ENCODE results near the gene NKIRAS1.
"Not testable (repeated sequence)": the region's sequence is repeated elsewhere in the genome, so short reads cannot be mapped to it uniquely, and the experiment has no call there.

Gene NKIRAS1

DNA sequence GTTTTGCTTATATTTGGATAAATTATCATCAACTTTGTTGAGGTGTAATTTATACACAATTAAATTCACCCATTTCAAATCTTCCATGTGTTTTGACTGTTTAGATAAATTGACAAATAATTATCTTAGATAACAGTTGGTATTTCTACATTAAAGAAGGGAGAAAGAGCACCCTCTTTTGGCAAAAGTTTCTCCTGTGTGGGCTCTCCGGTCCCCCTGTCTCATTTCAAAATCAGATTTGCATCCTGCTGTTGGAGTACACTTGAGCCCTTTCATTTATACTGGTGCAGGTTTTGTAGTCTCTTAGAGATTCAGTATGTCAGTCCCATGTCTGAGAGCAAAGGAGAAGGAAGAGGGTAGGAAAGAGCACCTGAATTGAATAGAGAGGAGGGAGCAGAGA lies 49.4 kb downstream of the NKIRAS1 start:
- no peak for DNase-seq

DNA sequence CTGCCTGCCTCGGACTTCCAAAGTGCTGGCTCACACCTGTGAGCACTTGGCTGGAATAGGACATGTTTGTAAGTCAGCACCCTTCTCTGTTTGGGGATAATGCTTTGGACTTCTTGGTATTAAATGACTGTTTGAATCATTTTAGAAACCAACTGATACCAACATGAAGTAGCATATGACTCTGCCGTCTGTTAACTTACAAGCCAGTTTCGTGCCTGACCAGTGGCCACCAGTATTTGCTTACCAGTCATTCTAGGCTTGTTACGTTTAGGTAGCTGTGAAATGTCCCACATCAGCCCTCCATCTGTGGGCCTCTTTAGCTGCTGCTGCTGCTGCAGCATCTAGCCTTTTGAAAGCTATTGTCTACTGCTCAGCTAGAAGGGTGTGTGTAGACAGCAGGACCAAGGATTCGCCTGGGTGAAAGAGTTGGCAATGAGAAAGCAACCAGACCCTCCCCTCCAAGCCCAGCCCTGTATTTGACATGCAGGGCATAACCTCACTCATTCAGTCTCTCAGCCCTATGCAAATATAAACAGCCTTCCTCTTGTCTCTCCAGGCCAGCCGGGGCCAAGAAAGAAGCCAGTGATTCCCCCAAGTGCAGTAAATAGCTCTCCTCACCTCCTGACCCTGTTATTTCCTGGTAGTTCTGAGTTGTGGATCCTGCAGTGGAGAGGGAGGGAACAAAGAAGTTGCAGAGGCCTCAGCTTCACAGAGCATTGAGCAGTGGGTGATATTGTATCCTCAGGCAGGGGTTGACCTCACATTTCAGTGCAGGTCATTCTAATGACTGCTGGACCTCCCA lies 51.0 kb downstream of the NKIRAS1 start:
- no peak for DNase-seq

DNA sequence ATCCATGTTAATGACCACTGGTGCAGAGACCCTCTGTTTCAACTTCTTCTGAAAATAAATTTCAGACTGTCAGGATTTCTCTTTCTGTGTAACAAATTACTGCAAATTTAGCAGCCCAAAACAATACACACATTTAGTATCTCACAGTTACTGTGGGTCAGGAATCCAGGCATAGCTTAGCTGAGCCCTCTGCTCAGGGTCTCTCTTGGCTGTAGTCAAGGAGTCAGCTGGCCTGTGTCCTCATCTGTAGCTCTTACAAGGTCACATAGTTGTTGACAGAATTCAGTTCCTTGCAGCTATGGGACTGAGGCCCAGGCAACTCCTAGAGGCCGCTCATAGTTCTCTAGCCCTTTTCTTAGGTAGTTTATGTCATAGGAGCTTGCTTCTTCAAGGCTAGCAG lies 51.9 kb downstream of the NKIRAS1 start:
- no peak for DNase-seq

DNA sequence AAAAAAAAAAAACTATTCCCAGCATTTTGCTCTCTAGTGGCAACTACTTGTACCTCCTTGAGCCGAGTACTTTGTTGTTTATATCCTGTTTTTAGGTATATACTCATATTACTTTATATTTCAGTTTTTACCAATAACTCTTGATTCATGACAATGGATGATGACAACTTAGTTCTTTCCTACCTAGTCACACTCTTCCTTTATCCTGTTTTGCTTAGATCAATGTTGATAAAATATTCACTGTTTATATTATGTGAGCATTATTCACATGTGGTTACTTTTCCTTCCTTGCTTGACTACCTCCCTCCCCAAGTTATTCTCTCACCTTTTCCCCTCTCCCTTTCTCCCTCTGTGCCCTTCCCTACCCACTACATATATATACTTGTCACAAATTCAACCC lies 53.7 kb downstream of the NKIRAS1 start:
- DNase-seq = no peak

DNA sequence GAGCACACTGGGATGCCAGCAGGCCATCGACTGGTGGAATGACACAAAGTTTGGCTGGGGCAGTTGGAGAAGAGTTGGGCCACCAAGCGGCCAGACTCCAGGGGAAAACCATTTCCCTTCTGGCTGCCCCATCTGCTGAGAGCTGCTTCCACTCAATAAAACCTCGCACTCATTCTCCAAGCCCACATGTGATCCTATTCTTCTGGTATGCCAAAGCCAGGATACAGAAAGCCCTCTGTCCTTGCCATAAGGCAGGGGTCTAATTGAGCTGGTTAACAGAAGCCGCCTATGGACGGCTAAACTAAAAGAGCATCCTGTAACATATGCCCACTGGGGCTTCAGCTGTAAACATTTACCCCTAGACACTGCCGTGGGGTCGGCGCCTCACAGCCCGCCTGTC lies 55.1 kb downstream of the NKIRAS1 start:
- DNase-seq = no peak

DNA sequence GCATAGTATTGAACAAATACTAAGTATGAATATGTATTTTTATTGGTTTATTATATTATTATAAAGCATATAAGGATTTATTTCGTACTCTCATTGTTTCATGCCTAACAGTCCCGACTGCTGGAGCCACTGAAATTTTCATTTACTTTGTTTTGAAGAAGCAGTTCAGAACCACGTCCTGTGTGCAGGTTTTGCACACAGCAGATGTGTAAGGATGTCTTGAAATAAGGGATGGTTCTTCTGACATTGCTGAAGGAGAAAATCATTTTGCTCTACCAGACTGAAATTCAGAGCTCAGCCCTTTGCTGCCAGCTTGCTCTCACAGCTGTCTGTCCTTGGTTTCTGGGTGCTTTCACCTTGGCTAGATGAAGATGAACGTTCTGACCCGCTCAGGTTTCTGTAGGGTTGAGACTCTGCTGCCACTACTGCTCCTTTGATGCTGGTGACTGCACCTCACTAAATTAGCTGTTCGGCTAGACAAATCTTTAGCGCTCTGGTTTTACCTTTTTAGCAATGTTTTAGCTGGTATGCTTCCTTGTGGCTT lies 56.9 kb downstream of the NKIRAS1 start:
- DNase-seq = no peak

DNA sequence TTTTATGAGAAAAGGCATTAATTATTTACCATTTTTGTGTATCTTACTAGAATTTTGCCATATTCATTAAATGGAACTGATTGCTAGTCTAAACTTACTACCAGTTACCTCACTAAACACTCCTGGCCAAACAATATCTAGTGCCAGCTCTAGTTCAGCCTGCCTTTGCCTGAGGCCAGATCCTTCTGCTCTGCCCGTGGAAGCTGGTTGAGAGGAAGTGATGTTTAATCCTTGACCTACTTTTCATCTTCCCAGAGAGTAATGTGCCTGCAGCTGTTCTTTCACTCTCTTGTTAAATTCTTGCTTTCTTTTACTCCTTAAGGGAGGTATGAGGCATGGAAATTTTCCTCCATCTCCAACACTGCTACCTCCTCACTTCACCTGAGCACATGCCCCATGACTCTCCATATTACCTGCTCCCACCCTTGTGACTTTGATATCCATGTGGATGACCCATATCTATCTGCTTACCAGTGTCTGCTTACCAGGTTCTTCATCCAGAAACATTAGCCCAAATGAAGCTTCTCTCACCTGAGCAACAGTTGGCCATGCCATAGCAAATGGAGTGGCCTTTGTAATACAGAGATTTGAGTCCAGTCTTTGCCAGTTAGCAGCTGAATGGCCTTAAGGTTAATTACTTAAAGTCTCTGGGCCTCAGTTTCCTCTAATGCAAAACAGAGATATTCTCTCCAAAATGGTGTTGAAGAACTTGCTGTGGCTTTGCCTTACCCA lies 57.6 kb downstream of the NKIRAS1 start:
- DNase-seq = no peak

DNA sequence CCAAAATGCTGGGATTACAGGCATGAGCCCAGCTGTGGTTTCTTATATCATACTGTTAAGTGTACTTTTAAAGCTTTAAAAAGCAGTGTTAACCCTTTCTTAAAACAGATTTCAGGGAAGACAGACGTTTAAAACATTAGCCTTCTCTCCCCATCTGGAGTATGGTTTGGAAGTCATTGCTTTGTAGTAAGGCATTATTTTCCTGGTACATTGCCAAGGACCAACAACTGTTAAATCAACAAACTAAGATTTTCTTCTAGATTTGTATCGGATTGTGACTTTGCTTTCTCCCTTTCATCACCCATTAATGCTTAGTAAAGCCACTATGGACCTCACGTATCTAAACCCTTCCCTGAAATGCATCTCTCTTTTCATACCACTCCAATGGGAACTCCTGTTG lies 60.5 kb downstream of the NKIRAS1 start:
- no peak for DNase-seq

DNA sequence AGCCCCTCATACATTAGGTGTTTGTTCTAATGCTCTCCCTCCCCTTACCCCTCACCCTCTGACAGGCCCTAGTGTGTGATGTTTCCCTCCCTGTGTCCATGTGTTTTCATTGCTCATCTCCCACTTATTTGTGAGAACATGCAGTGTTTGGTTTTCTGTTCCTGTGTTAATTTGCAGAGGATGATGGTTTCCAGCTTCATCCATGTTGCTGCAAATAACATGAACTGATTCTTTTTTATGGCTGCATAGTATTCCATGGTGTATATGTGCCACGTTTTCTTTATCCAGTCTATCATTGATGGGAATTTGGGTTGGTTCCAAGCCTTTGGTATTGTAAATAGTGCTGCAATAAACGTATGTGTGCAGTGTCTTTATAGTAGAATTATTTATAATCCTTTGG lies 67.3 kb downstream of the NKIRAS1 start:
- DNase-seq = not testable (repeated sequence)

DNA sequence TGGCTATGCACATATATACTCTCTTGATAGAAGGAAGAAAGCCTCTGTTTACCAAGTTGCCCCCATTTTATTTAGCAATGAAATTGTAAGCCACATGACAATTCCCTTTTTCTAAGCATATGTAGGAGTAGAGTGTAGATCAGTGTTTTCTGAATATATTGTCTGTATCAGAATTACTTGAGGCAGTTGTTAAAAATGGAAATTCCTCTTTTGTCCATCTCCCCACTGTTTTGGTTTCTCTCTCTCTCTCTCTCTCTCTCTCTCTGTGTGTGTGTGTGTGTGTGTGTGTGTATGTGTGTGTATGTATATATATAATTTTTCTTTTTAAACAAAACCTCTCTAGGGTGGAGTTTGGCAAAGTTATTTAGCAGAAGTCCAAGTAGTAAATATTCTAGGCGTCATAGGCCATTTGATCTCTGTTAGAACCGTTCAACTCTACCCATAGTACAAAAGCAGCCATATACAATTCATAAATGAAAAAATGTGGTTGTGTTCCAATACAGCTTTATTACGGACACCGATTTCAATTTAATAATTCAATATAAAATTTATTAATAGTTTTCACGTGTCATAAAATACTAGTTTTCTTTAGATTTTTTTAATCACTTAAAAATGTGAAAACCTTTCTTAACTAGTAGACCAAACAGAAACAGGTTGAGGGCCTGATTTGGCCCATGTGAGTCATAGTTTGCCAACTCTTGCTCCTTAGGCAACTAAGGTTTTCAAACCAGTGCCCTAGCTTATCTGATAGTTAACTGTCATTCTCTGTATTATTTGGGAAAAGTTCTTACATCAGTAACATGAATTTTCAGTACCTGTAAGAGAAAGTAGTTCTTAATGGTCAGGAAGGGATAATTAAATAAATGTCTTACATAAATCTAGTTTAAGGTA lies 71.2 kb downstream of the NKIRAS1 start:
- DNase-seq = no peak

DNA sequence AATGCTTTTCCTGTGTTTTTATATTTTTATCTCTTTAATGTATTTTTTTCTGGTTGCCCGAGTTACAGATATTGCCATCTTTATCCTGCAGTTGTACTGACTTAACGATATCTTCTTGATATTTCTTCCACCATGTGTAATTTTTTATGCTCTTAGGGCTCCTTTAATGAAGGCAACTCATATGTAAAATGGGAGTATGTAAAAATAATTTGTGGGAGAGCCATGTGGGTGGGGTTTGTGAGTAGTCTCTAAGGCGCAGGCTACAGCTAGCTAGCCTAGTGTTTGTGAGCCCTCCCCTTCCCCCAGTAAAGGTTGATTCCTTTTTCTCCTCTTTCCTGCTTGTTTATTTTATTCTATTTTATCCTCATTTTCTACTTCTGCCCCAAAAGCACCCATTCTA lies 72.9 kb downstream of the NKIRAS1 start:
- DNase-seq = no peak

Data from activated CD4-positive, CD25-positive, alpha-beta regulatory T cell (primary cell).